Activated CD4-positive, alpha-beta T cell treated with anti-CD3 and anti-CD28 coated beads, Interleukin-2, amount 50 U/mL, for 4 hours (primary cell): Measurements from ENCODE around the gene PTPRM.

ENCODE experiments used
- DNase-seq, 2 experiments: peaks; one replicate each; pipeline ENCODE4 v3.0.0-alpha.2; 2020

PTPRM gene

GRCh38 chr18:7676253-7676873 is 109.2 kb downstream of the PTPRM start:
- DNase-seq, result no peak

GRCh38 chr18:7677001-7677400 is 109.9 kb downstream of the PTPRM start:
- no peak for DNase-seq

GRCh38 chr18:7677424-7677823 is 110.3 kb downstream of the PTPRM start:
- DNase-seq, result no peak

GRCh38 chr18:7678389-7678788 is 111.3 kb downstream of the PTPRM start:
- DNase-seq, result no peak

GRCh38 chr18:7678801-7679200 is 111.7 kb downstream of the PTPRM start:
- DNase-seq, result no peak

- no peak for DNase-seq
Measured at GRCh38 chr18:7681298-7681697, 114.2 kb downstream of the PTPRM start.

GRCh38 chr18:7682321-7682720 is 115.2 kb downstream of the PTPRM start:
- no peak for DNase-seq

GRCh38 chr18:7683753-7684152 is 116.6 kb downstream of the PTPRM start:
- DNase-seq, result no peak

- DNase-seq, result no peak
Measured at GRCh38 chr18:7684357-7684756, 117.2 kb downstream of the PTPRM start.

GRCh38 chr18:7684966-7685365 is 117.8 kb downstream of the PTPRM start:
- DNase-seq, result no peak

GRCh38 chr18:7686278-7686677 is 119.2 kb downstream of the PTPRM start:
- no peak for DNase-seq

- DNase-seq, result no peak
Measured at GRCh38 chr18:7688580-7688979, 121.5 kb downstream of the PTPRM start.

GRCh38 chr18:7691206-7691605 is 124.1 kb downstream of the PTPRM start:
- no peak for DNase-seq

GRCh38 chr18:7696780-7697179 is 129.7 kb downstream of the PTPRM start:
- no peak for DNase-seq

- DNase-seq, result no peak
Measured at GRCh38 chr18:7697306-7697705, 130.2 kb downstream of the PTPRM start.

GRCh38 chr18:7711495-7711894 is 144.4 kb downstream of the PTPRM start:
- DNase-seq, result no peak

GRCh38 chr18:7720395-7720794 is 153.3 kb downstream of the PTPRM start:
- no peak for DNase-seq

- no peak for DNase-seq
Measured at GRCh38 chr18:7721532-7721931, 154.4 kb downstream of the PTPRM start.

- no peak for DNase-seq
Measured at GRCh38 chr18:7722955-7723354, 155.8 kb downstream of the PTPRM start.

GRCh38 chr18:7723558-7723957 is 156.4 kb downstream of the PTPRM start:
- DNase-seq, result no peak

GRCh38 chr18:7725473-7725872 is 158.4 kb downstream of the PTPRM start:
- no peak for DNase-seq

GRCh38 chr18:7725897-7726296 is 158.8 kb downstream of the PTPRM start:
- DNase-seq, result no peak

- no peak for DNase-seq
Measured at GRCh38 chr18:7726522-7726921, 159.4 kb downstream of the PTPRM start.

- no peak for DNase-seq
Measured at GRCh38 chr18:7727361-7728076, 160.4 kb downstream of the PTPRM start.

GRCh38 chr18:7728297-7728696 is 161.2 kb downstream of the PTPRM start:
- no peak for DNase-seq
